HEK293 (cell line): ENCODE results near the gene TBPL1.

Experiments used
- CTCF ChIA-PET: fragments of 350-600 bp; formaldehyde crosslinking; extraction: SDS; loops from one replicate; lab custom pipeline; 2021; ENCODE audit warnings: antibody characterized with exemption; lab: Yijun Ruan, JAX
- POLR2A ChIA-PET: fragments of 300-600 bp; formaldehyde crosslinking; extraction: SDS; loops from one replicate; lab custom pipeline; 2020; ENCODE audit warnings: antibody characterized with exemption, inconsistent platforms; lab: Yijun Ruan, JAX
- H3K27ac ChIP-seq: fragments of 200-500 bp; sonication (Bioruptor generic); 2 replicates; pipeline ENCODE4 v1.5.1; 2014; ENCODE audit warnings: low read depth, low read length, control low read depth, inconsistent platforms; ENCODE audit errors: extremely low read depth
- H3K36me3 ChIP-seq, 2 experiments: fragments of 200-500 bp in 1 of 2; sonication (Bioruptor generic) in 1 of 2; 1 replicate in 1 of 2; 2 replicates in 1 of 2; pipeline ENCODE4 v1.5.1; 2014 to 2017; ENCODE audit warnings: inconsistent platforms in 2 of 2, low read length in 2 of 2; ENCODE audit not compliant: control insufficient read depth in 2 of 2, insufficient read depth in 1 of 2
- H3K4me1 ChIP-seq: fragments of 200-500 bp; sonication (Bioruptor generic); 2 replicates; pipeline ENCODE4 v1.5.1; 2014; ENCODE audit warnings: mild to moderate bottlenecking, low read length, inconsistent platforms; ENCODE audit not compliant: control insufficient read depth, insufficient read depth
- H3K4me3 ChIP-seq: 2 replicates; pipeline ENCODE4 v1.5.1; 2011; ENCODE audit warnings: low read depth, mild to moderate bottlenecking, control low read depth, low read length, moderate library complexity
- H3K9me3 ChIP-seq: fragments of 200-500 bp; sonication (Bioruptor generic); 2 replicates; pipeline ENCODE4 v1.5.1; 2014; ENCODE audit warnings: low read depth, low read length, inconsistent platforms; ENCODE audit not compliant: control insufficient read depth, insufficient read depth
- EGR2 ChIP-seq: fragments of 450-650 bp; formaldehyde crosslinking; IDR thresholded peaks from 2 replicates; pipeline ENCODE4 v1.5.1; 2016; ENCODE audit warnings: low read depth, missing biosample characterization, missing genetic modification characterization
- GLIS1 ChIP-seq: fragments of 450-650 bp; formaldehyde crosslinking; IDR thresholded peaks from 2 replicates; pipeline ENCODE4 v1.5.1; 2016; ENCODE audit warnings: missing biosample characterization, missing genetic modification characterization
- HOXD13 ChIP-seq: sonication (generic); formaldehyde crosslinking; IDR thresholded peaks from 2 replicates; pipeline ENCODE4 v1.8.0; 2022; ENCODE audit warnings: missing genetic modification reagents, borderline replicate concordance
- MYNN ChIP-seq: fragments of 450-650 bp; formaldehyde crosslinking; IDR thresholded peaks from 2 replicates; pipeline ENCODE4 v1.5.1; 2016; ENCODE audit warnings: missing biosample characterization, missing genetic modification characterization, borderline replicate concordance
- OVOL3 ChIP-seq: fragments of 450-650 bp; formaldehyde crosslinking; IDR thresholded peaks from 2 replicates; pipeline ENCODE4 v1.5.1; 2016; ENCODE audit warnings: missing biosample characterization, missing genetic modification characterization
- RBAK ChIP-seq: fragments of 450-650 bp; formaldehyde crosslinking; IDR thresholded peaks from 2 replicates; pipeline ENCODE4 v1.5.1; 2016; ENCODE audit warnings: missing biosample characterization, missing genetic modification characterization
- SCRT1 ChIP-seq: fragments of 450-650 bp; formaldehyde crosslinking; IDR thresholded peaks from 2 replicates; pipeline ENCODE4 v1.5.1; 2016; ENCODE audit warnings: missing biosample characterization, missing genetic modification characterization, borderline replicate concordance
- SETDB1 ChIP-seq: IDR thresholded peaks from one replicate; pipeline ENCODE4 v1.6.1; 2017; ENCODE audit warnings: mild to moderate bottlenecking, low read length, moderate library complexity, mixed read lengths; ENCODE audit not compliant: insufficient read length
- SP7 ChIP-seq: fragments of 450-650 bp; formaldehyde crosslinking; IDR thresholded peaks from 2 replicates; pipeline ENCODE4 v1.5.1; 2016; ENCODE audit warnings: missing biosample characterization, missing genetic modification characterization
- ZFHX2 ChIP-seq: fragments of 450-650 bp; formaldehyde crosslinking; conservative IDR thresholded peaks from 2 replicates; pipeline ENCODE4 v1.5.1; 2016; ENCODE audit warnings: missing biosample characterization, missing genetic modification characterization
- ZNF175 ChIP-seq: fragments of 450-650 bp; formaldehyde crosslinking; IDR thresholded peaks from 2 replicates; pipeline ENCODE4 v1.5.1; 2016; ENCODE audit warnings: missing biosample characterization, missing genetic modification characterization
- ZNF2 ChIP-seq: fragments of 450-650 bp; formaldehyde crosslinking; IDR thresholded peaks from 2 replicates; pipeline ENCODE4 v1.5.1; 2016; ENCODE audit warnings: missing biosample characterization, missing genetic modification characterization
- ZNF202 ChIP-seq: fragments of 450-650 bp; formaldehyde crosslinking; IDR thresholded peaks from 2 replicates; pipeline ENCODE4 v1.5.1; 2016; ENCODE audit warnings: missing biosample characterization, missing genetic modification characterization, borderline replicate concordance
- ZNF214 ChIP-seq: fragments of 450-650 bp; formaldehyde crosslinking; IDR thresholded peaks from 2 replicates; pipeline ENCODE4 v1.5.1; 2017; ENCODE audit warnings: missing biosample characterization, mild to moderate bottlenecking, missing genetic modification characterization, borderline replicate concordance
- ZNF274 ChIP-seq, 2 experiments: fragments of 200-500 bp in 1 of 2; fragments of 450-650 bp in 1 of 2; sonication (Bioruptor generic) in 1 of 2; formaldehyde crosslinking in 1 of 2; IDR thresholded peaks; 2 replicates each; pipeline versions ENCODE4 v1.5.1 to v1.6.1; 2014 to 2016; ENCODE audit warnings: borderline replicate concordance in 1 of 2, inconsistent platforms in 1 of 2, low read length in 1 of 2, missing biosample characterization in 1 of 2, missing genetic modification characterization in 1 of 2
- ZNF518A ChIP-seq: fragments of 450-650 bp; formaldehyde crosslinking; conservative IDR thresholded peaks from 2 replicates; pipeline ENCODE4 v1.5.1; 2016; ENCODE audit warnings: low read depth, missing biosample characterization, missing genetic modification characterization
- ZNF521 ChIP-seq: fragments of 450-650 bp; formaldehyde crosslinking; IDR thresholded peaks from 2 replicates; pipeline ENCODE4 v1.5.1; 2017; ENCODE audit warnings: missing biosample characterization, mild to moderate bottlenecking, missing genetic modification characterization
- ZNF548 ChIP-seq: fragments of 450-650 bp; formaldehyde crosslinking; IDR thresholded peaks from 2 replicates; pipeline ENCODE4 v1.5.1; 2016; ENCODE audit warnings: missing biosample characterization, missing genetic modification characterization
- ZNF558 ChIP-seq: fragments of 450-650 bp; formaldehyde crosslinking; IDR thresholded peaks from 2 replicates; pipeline ENCODE4 v1.5.1; 2016; ENCODE audit warnings: missing biosample characterization, missing genetic modification characterization
- ZNF580 ChIP-seq: fragments of 450-650 bp; formaldehyde crosslinking; IDR thresholded peaks from 2 replicates; pipeline ENCODE4 v1.5.1; 2016; ENCODE audit warnings: missing biosample characterization, missing genetic modification characterization
- ZNF654 ChIP-seq: fragments of 450-650 bp; formaldehyde crosslinking; IDR thresholded peaks from 2 replicates; pipeline ENCODE4 v1.5.1; 2016; ENCODE audit warnings: low read depth, missing biosample characterization, missing genetic modification characterization
- ZNF785 ChIP-seq: fragments of 450-650 bp; formaldehyde crosslinking; IDR thresholded peaks from 2 replicates; pipeline ENCODE4 v1.5.1; 2016; ENCODE audit warnings: missing biosample characterization, missing genetic modification characterization
- ZXDB ChIP-seq: fragments of 450-650 bp; formaldehyde crosslinking; IDR thresholded peaks from 2 replicates; pipeline ENCODE4 v1.5.1; 2016; ENCODE audit warnings: missing biosample characterization, missing genetic modification characterization
- TF ChIP-seq, protein P1 (sequence below): fragments of 450-650 bp; formaldehyde crosslinking; IDR thresholded peaks from 2 replicates; pipeline ENCODE4 v1.5.1; 2016; ENCODE audit warnings: missing biosample characterization, missing genetic modification characterization
- TF ChIP-seq, protein P2 (sequence below): fragments of 450-650 bp; formaldehyde crosslinking; IDR thresholded peaks from 2 replicates; pipeline ENCODE4 v1.5.1; 2016; ENCODE audit warnings: missing biosample characterization, missing genetic modification characterization, borderline replicate concordance
- TF ChIP-seq, protein P3 (sequence below): fragments of 450-650 bp; formaldehyde crosslinking; IDR thresholded peaks from 2 replicates; pipeline ENCODE4 v1.5.1; 2016; ENCODE audit warnings: missing biosample characterization, missing genetic modification characterization
- TF ChIP-seq, protein P4 (sequence below): fragments of 450-650 bp; IDR thresholded peaks from 2 replicates; pipeline ENCODE4 v1.5.1; 2018; ENCODE audit warnings: missing biosample characterization, mild to moderate bottlenecking, missing genetic modification characterization

Gene TBPL1

DNA sequence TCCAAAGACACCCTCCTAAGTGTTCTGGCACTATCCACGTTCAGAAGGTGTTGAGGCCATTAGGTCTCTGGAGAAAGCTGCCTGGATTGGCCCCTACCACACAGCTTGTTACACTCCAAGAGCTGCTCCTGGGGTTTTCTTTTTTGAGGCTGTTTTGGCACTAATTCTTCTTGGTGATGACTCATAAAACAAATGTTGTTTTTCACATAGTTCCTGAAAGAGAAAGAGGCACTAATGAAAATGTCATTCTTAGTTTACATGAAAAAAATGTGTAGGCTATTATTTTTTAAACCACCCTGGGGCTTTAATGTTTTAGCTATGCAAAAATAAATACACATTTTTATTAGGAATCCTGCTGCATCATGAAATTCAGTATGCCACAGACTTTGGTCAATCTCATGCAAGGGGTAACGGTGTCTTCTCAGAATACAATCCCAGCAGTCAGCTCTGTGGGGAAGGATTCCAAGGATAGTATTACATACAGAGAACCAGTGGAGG lies 38.1 kb downstream of the TBPL1 start:
- Histone ChIP-seq H3K9me3 (no peaks in the 10 kb centered on the region), H3K4me1 (peaks cover 12% of the 10 kb centered on the region), H3K27ac (no peak overlapping the region), H3K4me3 (no peak overlapping the region), H3K36me3 (peaks cover 7 to 19% of the 10 kb centered on the region in 2 experiments; a peak in 2 of 3 replicates)
- CTCF ChIA-PET: interaction anchor here (1.0 to 4.3 kb wide), 9 partner anchors 9 to 105 kb away, joined by 3 to 26 read pairs (median 5); partner anchors contain the start of gene SLC2A12
- POLR2A ChIA-PET: interaction anchor here (0.9 kb wide), 1 partner anchor 72 kb away, joined by 3 read pairs; no protein-coding TSS in a partner anchor
- TF ChIP-seq ZNF202 (no peak), ZNF580 (tag by site-specific recombination) (no peak), ZNF2 (tag by site-specific recombination) (0 out of 2 replicates have a peak, but pooled peaks have one; percentile 37), ZNF521 (no peak), SCRT1 (tag by site-specific recombination) (no peak), ZNF214 (tag by site-specific recombination) (no peak), ZNF518A (tag by site-specific recombination) (no peak), SP7 (tag by site-specific recombination) (0 out of 2 replicates have a peak, but pooled peaks have one; percentile 27), HOXD13 (no peak), ZNF548 (no peak), OVOL3 (tag by site-specific recombination) (no peak), ZFHX2 (no peak), ZNF175 (no peak), ZNF558 (no peak), ZNF274 (IDR thresholded peaks at IDR 0.05; ENCODE audit: low read length) (no peak), ZNF274 (tag by site-specific recombination; IDR thresholded peaks at IDR 0.05; ENCODE audit: borderline replicate concordance) (no peak), GLIS1 (tag by site-specific recombination) (peak; percentile 69), SETDB1 (no peak), RBAK (no peak), MYNN (tag by site-specific recombination) (no peak), ZXDB (peak; percentile 35; the same call in 1 of the 2 replicates), ZNF785 (no peak), ZNF654 (tag by site-specific recombination) (peak; percentile 4; the same call in 1 of the 2 replicates), EGR2 (no peak)
- TF ChIP-seq, protein P1, sequence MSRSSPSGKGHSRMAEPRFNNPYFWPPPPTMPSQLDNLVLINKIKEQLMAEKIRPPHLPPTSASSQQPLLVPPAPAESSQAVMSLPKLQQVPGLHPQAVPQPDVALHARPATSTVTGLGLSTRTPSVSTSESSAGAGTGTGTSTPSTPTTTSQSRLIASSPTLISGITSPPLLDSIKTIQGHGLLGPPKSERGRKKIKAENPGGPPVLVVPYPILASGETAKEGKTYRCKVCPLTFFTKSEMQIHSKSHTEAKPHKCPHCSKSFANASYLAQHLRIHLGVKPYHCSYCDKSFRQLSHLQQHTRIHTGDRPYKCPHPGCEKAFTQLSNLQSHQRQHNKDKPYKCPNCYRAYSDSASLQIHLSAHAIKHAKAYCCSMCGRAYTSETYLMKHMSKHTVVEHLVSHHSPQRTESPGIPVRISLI (tag by site-specific recombination): peak; percentile 91
- TF ChIP-seq, protein P2, sequence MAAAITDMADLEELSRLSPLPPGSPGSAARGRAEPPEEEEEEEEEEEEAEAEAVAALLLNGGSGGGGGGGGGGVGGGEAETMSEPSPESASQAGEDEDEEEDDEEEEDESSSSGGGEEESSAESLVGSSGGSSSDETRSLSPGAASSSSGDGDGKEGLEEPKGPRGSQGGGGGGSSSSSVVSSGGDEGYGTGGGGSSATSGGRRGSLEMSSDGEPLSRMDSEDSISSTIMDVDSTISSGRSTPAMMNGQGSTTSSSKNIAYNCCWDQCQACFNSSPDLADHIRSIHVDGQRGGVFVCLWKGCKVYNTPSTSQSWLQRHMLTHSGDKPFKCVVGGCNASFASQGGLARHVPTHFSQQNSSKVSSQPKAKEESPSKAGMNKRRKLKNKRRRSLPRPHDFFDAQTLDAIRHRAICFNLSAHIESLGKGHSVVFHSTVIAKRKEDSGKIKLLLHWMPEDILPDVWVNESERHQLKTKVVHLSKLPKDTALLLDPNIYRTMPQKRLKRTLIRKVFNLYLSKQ (tag by site-specific recombination): no peak
- TF ChIP-seq, protein P3, sequence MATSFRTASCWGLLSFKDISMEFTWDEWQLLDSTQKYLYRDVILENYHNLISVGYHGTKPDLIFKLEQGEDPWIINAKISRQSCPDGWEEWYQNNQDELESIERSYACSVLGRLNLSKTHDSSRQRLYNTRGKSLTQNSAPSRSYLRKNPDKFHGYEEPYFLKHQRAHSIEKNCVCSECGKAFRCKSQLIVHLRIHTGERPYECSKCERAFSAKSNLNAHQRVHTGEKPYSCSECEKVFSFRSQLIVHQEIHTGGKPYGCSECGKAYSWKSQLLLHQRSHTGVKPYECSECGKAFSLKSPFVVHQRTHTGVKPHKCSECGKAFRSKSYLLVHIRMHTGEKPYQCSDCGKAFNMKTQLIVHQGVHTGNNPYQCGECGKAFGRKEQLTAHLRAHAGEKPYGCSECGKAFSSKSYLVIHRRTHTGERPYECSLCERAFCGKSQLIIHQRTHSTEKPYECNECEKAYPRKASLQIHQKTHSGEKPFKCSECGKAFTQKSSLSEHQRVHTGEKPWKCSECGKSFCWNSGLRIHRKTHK (tag by site-specific recombination): no peak
- TF ChIP-seq, protein P4, sequence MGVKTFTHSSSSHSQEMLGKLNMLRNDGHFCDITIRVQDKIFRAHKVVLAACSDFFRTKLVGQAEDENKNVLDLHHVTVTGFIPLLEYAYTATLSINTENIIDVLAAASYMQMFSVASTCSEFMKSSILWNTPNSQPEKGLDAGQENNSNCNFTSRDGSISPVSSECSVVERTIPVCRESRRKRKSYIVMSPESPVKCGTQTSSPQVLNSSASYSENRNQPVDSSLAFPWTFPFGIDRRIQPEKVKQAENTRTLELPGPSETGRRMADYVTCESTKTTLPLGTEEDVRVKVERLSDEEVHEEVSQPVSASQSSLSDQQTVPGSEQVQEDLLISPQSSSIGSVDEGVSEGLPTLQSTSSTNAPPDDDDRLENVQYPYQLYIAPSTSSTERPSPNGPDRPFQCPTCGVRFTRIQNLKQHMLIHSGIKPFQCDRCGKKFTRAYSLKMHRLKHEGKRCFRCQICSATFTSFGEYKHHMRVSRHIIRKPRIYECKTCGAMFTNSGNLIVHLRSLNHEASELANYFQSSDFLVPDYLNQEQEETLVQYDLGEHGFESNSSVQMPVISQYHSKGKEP: peak; percentile 47
